Skin epidermis (tissue), 12 donors: Measurements from ENCODE around the gene SUCO.
"Not testable (repeated sequence)": the region's sequence is repeated elsewhere in the genome, so short reads cannot be mapped to it uniquely, and the experiment has no call there.

Experiments used
- H3K27ac ChIP-seq, 21 experiments: fragments of 200-600 bp; sonication (generic) in 11 of 21; one replicate each; pipeline ENCODE4 v1.5.0; 2020; ENCODE audit warnings: mild to moderate bottlenecking in 3 of 21, inconsistent platforms in 2 of 21, moderate library complexity in 2 of 21
- H3K4me3 ChIP-seq, 7 experiments: fragments of 200-600 bp; sonication (generic) in 2 of 7; one replicate each; pipeline ENCODE4 v1.5.0; 2020; ENCODE audit warnings: inconsistent platforms in 2 of 7, mild to moderate bottlenecking in 2 of 7, moderate library complexity in 1 of 7

The SUCO gene

DNA sequence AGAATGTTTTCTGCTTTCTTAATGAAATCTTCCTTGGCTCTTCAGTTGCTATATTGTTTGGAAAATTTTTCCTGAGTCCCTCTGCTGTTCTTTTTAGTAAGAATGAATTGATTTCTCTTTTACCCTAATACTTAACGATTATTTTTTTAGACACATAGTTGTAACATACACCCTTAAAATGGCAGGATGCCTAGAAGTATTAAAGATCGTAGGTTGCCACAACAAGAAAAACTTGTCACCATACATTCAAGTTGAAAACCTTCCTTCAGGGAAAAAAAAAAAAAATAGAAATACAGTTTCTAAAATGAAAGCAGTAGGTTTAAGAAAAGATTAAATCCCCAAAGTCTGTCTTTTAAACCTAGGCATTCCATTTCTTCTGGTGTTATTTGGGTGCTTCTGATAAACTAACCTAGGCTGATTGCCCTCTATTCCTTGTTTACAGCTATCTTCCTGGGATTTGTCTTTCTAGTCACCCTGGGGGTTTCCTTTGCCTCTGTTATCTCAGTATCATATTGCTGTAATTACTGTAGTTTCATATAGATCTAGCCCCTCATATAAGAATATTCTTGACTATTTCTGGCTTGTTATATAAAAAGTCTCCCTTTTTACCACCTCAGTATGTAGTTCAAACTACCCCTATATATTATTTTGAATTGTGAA lies 16.8 kb downstream of the SUCO start:
- H3K27ac ChIP-seq, result peak overlapping the region in 1 of 21 experiments; percentile 39
- H3K4me3 ChIP-seq, result no peak overlapping the region

DNA sequence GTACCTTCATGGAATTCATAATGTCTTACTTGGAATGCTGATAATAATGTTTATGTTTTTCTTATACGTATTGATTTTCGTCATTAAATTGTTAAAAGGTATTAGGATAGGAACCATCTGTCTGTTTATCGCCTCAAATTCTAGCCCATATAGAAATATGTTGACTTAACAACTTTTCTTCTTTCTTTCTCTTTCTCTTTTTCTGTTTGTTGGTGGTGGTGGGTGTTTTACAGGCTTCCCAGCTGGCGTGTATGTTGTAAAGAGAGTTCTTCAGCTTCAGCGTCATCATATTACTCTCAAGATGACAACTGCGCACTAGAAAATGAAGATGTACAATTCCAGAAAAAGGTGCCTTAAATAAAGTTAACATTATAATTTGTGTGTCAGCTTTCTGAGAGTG lies 18.3 kb downstream of the SUCO start:
- Histone ChIP-seq H3K27ac (no peak overlapping the region), H3K4me3 (no peak overlapping the region)

DNA sequence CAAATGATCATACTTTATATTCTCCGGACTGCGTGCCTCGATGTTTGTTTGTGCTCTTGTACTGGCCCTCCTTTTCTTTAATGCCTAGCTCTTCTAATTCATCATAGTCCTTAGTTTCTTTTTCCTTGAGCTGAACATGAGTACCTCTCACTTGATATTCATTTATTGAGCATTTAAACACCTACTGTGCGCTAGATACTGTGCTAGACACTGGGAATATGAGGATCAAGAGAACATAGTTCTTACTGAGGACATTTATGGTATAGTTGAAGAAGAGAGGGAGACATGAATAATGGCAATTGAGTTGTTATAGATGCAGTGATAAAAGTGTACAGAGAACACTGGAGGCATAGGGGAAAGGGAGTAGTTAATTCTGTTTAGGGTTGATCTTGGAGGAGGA lies 22.0 kb downstream of the SUCO start:
- H3K27ac ChIP-seq, result no peak overlapping the region
- H3K4me3 ChIP-seq, result no peak overlapping the region

DNA sequence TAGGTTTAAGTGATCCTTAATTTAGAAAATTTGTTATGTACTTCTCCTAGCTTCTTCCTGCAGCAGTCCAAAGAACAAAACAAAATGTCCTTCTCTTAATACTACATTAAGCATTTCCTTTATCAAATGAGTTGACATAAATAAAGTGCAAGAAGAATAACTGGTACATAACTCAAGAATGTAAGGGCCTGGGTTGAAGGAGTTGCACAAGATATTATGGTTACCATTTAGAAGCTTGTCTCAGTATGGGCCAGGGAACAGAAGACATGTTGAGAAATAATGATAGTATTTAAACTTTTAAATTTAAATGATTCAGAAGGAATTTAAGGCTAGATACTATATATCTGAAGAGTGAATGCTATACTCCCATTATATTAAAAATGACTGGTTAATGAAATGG lies 23.5 kb downstream of the SUCO start:
- no peak overlapping the region for H3K4me3 ChIP-seq
- H3K27ac ChIP-seq, result no peak overlapping the region

DNA sequence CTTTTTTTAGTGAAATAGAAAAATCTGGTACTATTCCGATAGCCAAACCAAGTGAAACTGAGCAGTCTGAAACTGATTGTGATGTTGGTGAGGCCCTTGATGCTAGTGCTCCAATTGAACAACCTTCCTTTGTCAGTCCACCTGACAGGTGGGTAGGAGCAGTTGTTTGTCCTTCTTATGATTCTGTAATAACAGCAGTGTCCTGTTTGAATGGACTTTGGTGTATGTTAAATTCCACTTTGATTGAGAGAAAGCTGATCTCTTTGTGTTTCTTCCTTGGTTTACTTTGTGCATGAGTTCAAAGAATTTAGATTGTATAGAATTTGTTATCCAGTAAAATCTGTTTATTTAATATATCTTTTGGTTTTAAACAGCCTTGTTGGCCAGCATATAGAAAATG lies 24.3 kb downstream of the SUCO start:
- H3K27ac ChIP-seq, result no peak overlapping the region
- no peak overlapping the region for H3K4me3 ChIP-seq

DNA sequence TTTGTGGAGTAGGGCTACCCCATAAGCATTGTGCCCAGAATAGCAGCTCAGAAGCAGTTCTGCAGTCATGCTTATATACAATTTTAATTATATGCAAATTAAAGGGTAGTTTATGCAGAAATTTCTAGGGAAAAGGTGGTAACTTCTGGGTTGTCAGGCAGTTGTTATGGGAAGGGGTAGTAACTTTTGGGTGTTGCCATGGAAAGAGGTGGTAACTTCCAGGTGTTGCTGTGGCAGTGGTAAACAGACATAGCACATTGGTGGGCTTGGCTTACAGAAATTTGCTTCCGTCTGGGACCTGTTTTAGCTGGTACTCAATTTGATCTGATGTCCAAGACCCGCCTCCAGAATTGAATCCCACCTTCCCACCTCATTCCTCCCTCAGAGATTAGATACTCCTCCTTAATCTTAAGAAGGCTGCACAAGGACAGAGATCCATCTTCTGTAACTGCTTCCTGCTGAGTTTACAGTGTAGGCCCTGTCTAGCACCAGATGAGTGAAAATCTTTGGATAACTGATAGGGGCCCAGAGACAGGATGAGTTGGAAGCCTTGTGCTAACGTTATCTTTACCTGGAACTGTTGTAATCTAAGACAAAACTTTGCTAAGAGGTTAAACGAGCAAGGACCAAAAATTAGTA lies 26.7 kb downstream of the SUCO start:
- no peak overlapping the region for H3K4me3 ChIP-seq
- no peak overlapping the region for H3K27ac ChIP-seq

DNA sequence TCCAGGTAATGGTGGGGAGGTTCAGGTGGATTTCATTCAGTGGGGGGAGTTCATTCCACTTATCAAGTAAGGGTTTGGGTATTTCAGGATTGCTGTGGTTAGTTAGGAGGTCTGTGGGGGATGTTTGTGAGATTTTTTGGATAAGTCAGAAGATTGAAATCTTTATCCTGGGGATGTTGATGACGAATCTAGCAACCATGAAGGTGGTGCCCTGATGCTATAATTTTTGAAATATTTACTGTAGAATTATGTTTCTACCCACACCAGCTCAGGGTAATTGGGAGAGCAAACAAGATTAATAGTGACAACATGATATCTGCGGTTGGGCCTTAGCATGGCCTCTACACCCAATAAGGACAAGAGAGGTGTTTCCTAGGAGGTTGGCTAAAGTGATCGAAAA lies 28.3 kb downstream of the SUCO start:
- Histone ChIP-seq H3K4me3 (no peak overlapping the region), H3K27ac (no peak overlapping the region)

DNA sequence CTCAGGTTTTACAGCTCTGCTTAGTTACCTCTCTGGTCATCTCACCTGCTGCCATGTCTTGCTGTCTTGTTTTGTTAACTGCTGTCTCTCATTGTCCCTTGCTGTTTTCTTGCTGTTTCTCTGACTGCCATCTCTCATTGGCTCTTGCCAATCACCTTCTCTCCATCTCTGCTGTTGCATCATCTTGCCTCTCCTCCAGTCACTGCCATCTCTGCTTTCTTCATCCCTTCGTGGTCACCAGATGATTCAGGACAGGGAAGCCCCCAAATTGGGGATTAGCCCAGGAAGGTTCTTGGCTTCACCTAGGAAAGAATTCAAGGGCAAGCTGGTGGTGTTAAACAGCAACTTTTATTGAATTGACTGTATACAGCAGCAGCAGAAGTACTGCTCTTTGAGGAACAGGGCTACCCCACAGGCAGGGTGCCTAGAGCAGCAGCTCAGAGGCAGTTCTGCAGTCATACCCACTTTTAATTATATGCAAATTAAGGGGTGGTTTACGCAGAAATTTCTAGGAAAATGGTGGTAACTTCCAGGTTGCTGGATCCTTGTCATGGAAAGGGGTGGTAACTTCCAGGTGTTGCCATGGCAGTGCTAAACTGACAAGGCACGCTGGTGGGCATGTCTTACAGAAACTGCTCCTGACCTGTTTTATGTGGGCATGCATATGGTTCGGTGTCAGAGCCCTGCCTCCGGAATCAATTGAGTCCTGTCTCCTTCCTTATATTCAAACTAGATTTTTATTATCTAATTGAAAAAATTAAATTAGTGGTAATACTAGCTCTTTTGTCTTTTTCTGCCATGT lies 33.4 kb downstream of the SUCO start:
- Histone ChIP-seq H3K4me3 (no peak overlapping the region), H3K27ac (no peak overlapping the region)

DNA sequence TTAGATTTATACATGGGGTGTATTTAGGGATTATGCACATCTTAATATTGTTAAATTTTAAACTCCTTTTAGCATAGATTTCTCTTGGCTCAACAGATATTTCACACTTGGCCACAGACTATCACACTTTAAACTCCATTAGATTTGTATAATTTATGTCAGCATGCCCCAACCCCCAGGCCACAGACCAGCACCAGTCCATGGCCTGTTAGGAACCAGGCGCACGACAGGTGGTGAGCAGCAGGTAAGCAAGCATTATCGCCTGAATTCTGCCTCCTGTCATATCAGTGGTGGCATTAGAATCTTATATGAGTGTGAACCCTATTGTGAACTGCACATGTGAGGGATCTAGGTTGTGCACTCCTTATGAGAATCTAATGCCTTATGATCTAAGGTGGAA lies 34.8 kb downstream of the SUCO start:
- H3K4me3 ChIP-seq, result no peak overlapping the region
- no peak overlapping the region for H3K27ac ChIP-seq

DNA sequence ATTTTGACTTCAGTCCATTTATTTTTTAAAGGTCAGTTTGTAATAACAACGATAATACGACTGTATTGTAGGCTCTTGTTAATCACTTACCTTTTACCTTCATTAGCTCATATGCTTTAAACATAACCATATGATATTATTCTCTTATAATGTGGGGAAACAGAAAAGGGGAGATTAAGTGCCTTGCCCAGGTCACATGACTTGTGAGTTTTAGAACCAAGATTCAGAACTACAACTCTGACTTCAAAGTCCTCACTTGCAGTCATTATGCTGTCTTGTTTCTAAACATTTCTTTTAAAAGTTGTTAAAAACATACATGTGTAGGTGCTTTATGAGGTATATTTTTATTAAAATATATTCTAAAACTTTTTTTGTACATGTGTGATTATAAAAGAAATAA lies 41.1 kb downstream of the SUCO start:
- Histone ChIP-seq H3K4me3 (no peak overlapping the region), H3K27ac (no peak overlapping the region)

DNA sequence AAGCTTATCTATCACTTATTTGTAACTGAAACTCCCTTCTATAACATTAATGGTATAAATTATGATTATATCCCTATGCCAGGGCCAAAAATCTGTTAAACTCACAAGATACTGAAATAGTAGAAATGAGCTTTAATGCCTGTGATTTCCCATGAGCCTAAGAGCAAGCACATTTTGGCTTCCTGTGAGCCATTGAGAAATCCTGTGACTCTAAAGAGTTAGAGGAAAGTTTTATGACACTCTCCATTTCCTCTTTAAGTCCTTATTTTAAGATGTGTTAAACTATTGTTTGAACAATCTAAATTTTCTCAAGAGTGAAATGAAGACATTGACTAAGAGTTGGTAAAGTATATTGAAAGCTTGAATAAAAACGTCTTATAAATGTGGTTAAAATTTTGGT lies 45.6 kb downstream of the SUCO start:
- no peak overlapping the region for H3K4me3 ChIP-seq
- H3K27ac ChIP-seq, result no peak overlapping the region

DNA sequence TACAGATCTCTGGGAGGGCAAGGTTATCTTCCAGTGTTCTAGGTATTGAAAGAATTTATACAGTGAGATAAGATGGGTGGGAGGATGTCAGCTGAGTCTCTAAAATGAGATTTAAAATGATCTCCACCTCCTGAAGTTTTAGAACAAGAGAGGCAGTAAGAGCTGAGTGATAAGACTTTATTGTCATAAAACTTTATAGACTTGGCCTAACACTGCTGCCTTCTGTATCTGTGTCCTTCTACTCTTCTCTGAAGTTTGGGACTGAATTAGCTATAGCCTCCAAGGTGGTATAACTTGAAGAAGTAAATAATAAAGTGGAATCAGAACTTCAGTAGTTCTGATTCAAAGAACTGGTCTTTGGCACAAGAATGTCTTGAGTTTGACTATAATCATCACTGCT lies 48.3 kb downstream of the SUCO start:
- Histone ChIP-seq H3K27ac (no peak overlapping the region), H3K4me3 (no peak overlapping the region)

DNA sequence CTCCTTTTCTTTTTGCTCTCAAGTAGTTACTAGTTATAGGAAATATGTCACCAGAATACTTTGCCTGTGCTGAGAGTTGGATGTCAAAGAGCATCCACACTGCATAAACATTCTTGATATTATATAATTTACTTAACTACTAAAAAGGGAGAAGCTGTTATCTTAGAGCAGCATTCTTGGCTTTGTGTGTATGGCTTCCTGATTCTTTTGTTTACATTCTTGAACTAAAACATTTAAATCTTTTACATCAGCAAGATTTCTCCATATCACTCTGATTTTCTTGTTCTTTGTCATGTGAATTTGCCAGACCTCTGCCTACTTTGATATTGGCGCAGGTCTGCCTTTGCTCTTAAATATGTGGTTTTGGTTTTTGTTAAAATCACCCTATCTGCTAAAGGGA lies 48.8 kb downstream of the SUCO start:
- H3K27ac ChIP-seq, result no peak overlapping the region
- no peak overlapping the region for H3K4me3 ChIP-seq

DNA sequence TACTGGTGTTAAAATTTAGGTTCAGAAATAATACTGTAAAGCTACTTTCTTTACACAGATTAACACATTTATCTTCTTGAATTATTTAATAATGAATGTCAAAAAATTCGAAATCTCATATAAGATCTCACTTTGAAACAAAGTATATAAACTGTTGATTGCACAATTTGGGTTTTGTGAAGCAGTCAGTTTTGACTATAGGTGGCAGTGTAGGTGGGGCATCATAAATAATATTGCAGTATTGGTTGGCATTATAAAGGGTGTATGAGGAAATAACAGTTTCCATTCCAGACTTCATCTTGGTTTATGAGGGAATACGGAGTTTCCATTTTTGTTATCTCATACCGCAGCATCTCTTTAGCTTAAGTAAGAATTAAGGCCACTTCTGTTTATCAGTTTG lies 49.9 kb downstream of the SUCO start:
- Histone ChIP-seq H3K4me3 (no peak overlapping the region), H3K27ac (no peak overlapping the region)

DNA sequence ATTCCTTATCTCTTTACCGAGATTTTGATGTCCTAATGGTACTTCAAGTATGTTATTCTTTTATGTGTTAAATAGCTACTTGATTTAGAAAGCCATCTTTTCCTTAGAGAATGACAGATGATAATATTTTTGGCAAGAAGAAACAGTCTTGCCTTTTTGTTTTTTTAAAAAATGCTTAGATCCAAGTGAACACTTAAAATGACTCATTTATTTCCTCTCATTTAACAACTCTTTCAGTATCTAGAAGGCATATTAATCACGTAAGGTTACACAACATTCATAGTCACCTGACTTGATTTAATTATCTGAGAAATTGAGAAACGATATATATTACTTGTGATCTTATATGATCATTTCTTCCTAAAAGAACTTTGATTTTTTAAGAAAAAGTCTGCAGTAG lies 52.4 kb downstream of the SUCO start:
- H3K4me3 ChIP-seq, result no peak overlapping the region
- H3K27ac ChIP-seq, result peak overlapping the region in 1 of 21 experiments; percentile 7

DNA sequence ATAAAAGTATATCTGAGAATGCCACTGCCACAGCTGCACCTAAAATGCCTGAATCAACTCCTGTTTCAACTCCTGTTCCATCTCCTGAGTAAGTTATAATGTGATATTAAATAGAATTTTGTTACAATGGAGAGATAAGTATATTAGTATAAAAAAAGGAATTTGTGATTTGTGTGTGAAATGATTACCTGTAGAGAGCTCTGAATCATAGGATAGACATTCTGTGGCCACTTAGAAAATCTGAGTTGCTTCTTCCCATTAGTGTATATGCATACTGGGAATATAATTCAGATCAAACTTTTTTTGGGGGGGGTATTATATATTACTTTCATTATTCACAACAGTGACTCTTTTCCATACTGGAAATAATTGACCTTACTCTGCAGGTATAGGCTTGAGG lies 52.9 kb downstream of the SUCO start:
- Histone ChIP-seq H3K4me3 (no peak overlapping the region), H3K27ac (peak overlapping the region in 1 of 21 experiments; percentile 7)

DNA sequence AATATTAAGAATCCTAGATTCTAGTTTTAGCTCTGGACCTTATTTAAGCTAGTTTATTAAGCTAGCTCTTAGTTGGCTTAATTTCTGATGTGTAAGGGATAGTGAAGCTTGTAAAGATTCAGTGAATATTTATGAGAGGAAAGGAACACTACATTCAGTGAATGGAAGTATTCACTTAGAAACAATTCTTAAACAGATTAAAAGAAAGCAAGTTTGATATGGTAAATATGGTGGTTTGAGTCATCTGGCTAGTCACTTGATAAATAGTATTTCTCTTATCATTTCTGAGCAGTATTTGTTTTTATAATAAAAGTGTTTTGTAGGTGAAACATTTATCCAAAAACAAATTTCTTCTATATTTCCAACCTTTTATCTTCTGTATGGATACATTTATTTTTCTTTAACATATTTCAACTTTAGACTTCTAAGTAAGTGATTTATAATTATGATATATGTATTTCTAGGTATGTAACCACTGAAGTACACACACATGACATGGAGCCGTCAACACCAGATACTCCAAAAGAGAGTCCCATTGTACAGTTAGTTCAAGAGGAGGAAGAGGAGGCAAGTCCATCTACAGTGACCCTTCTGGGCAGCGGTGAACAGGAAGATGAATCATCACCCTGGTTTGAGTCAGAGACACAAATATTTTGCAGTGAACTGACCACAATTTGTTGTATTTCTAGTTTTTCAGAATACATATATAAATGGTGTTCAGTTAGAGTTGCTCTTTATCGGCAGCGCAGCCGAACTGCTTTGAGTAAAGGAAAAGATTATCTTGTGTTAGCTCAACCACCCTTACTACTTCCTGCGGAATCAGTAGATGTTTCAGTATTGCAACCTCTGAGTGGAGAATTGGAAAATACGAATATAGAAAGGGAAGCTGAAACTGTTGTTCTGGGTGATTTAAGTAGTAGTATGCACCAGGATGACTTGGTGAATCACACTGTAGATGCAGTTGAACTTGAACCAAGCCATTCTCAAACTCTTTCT lies 55.6 kb downstream of the SUCO start:
- H3K4me3 ChIP-seq, result no peak overlapping the region
- H3K27ac ChIP-seq, result peak overlapping the region in 1 of 21 experiments; percentile 11

DNA sequence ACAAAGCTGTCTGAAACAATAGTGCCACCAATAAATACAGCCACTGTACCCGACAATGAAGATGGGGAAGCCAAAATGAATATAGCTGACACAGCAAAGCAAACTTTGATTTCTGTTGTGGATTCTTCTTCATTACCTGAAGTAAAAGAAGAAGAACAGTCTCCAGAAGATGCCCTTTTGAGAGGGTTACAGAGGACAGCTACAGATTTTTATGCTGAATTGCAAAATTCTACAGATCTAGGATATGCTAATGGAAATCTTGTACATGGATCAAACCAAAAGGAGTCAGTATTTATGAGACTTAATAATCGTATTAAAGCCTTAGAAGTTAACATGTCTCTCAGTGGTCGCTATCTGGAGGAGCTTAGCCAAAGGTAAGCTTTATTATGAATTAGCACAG lies 56.6 kb downstream of the SUCO start:
- peak overlapping the region in 1 of 21 experiments; percentile 11 for H3K27ac ChIP-seq
- no peak overlapping the region for H3K4me3 ChIP-seq

DNA sequence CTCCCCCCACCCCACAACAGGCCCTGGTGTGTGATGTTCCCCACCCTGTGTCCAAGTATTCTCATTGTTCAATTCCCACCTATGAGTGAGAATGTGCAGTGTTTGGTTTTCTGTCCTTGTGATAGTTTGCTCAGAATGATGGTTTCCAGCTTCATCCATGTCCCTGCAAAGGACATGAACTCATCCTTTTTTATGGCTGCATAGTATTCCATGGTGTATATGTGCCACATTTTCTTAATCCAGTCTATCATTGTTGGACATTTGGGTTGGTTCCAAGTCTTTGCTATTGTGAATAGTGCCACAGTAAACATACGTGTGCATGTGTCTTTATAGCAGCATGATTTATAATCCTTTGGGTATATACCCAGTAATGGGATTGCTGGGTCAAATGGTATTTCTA lies 58.5 kb downstream of the SUCO start:
- H3K27ac ChIP-seq, H3K4me3 ChIP-seq: not testable (repeated sequence)

DNA sequence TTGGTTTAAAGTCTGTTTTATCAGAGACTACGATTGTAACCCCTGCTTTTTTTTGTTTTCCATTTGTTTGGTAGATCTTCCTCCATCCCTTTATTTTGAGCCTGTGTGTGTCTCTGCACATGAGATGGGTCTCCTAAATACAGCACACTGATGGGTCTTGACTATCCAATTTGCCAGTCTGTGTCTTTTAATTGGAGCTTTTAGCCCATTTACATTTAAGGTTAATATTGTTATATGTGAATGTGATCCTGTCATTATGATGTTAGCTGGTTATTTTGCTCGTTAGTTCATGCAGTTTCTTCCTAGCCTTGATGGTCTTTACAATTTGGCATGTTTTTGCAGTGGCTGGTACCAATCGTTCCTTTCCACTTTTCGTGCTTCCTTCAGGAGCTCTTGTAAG lies 62.1 kb downstream of the SUCO start:
- not testable (repeated sequence) for H3K4me3 ChIP-seq, H3K27ac ChIP-seq
